MCF 10A (cell line): ENCODE data around the gene KCNJ6. TPM values are rescaled to one million over a fixed set of nuclear protein-coding genes. Genes with fewer than 3 reads are reported as not detected.

Source experiments
- BruUV-seq: library from RNA; stranded (reverse); fragments of 400-500 nt; replicated peaks from 2 replicates; lab custom pipeline; 2021; lab: Mats Ljungman, UMichigan
- CTCF ChIA-PET: fragments of 300-600 bp; sonication (Branson Sonifier 250); formaldehyde crosslinking; extraction: SDS; loops from one replicate; lab custom pipeline; 2021; ENCODE audit warnings: antibody characterized with exemption, inconsistent platforms; lab: Yijun Ruan, JAX
- POLR2A ChIA-PET: fragments of 300-600, 350-650 bp; sonication (Branson Sonifier 250); formaldehyde crosslinking; extraction: SDS; loops from one replicate; lab custom pipeline; 2020; ENCODE audit warnings: antibody characterized with exemption, inconsistent platforms; lab: Yijun Ruan, JAX
- DNase-seq: peaks from one replicate; pipeline ENCODE4 v3.0.0-alpha.2; 2018; ENCODE audit not compliant: unreplicated experiment
- H3K27ac Mint-ChIP-seq: one replicate; pipeline ENCODE4 v1.8.0; 2022; ENCODE audit warnings: mild to moderate bottlenecking, low read depth, mixed read lengths; ENCODE audit not compliant: unreplicated experiment
- H3K27me3 Mint-ChIP-seq: one replicate; pipeline ENCODE4 v1.8.0; 2022; ENCODE audit warnings: mixed read lengths; ENCODE audit not compliant: insufficient read depth, unreplicated experiment
- H3K36me3 Mint-ChIP-seq: one replicate; pipeline ENCODE4 v1.8.0; 2022; ENCODE audit warnings: mild to moderate bottlenecking, moderate library complexity, mixed read lengths; ENCODE audit not compliant: insufficient read depth, unreplicated experiment
- H3K4me1 Mint-ChIP-seq: one replicate; pipeline ENCODE4 v1.8.0; 2022; ENCODE audit warnings: mixed read lengths; ENCODE audit not compliant: insufficient read depth, unreplicated experiment
- H3K4me3 Mint-ChIP-seq: one replicate; pipeline ENCODE4 v1.8.0; 2022; ENCODE audit warnings: mild to moderate bottlenecking, moderate library complexity, mixed read lengths; ENCODE audit not compliant: unreplicated experiment
- H3K9me3 Mint-ChIP-seq: one replicate; pipeline ENCODE4 v1.8.0; 2022; ENCODE audit warnings: mixed read lengths; ENCODE audit not compliant: unreplicated experiment
- CTCF ChIP-seq: fragments of 200-600 bp; IDR thresholded peaks from one replicate; pipeline ENCODE4 v1.8.0; 2022; ENCODE audit warnings: antibody characterized with exemption, mild to moderate bottlenecking; ENCODE audit not compliant: unreplicated experiment
- intact Hi-C: fragments of 100-400 bp; cut with micrococcal nuclease; formaldehyde crosslinking; loops from 2 replicates; pipeline ENCODE4 v1.14.1; 2022
- total RNA-seq: library from RNA; stranded (reverse); gene quantifications from 2 replicates; pipeline ENCODE4 v1.2.3, GENCODE V29; 2022

The KCNJ6 gene
- total RNA-seq, 1 experiment from 2014 or later = 0.28 TPM

GRCh38 chr21:37744551-37744950 lies 171.7 kb downstream of the KCNJ6 start:
- Mint-ChIP-seq H3K27me3 (peaks cover 34% of the 10 kb centered on the region), H3K36me3 (no peaks in the 10 kb centered on the region), H3K4me3 (no peak overlapping the region), H3K9me3 (no peaks in the 10 kb centered on the region), H3K4me1 (peaks cover 6% of the 10 kb centered on the region), H3K27ac (no peak overlapping the region)
- POLR2A ChIA-PET = no interaction called here
- CTCF ChIA-PET = no interaction called here
- intact Hi-C loops = no loop called here
- no peak for TF ChIP-seq CTCF
- no peak for DNase-seq
- no TSS peak for BruUV-seq

- no TSS peak for BruUV-seq
Observed at GRCh38 chr21:37742532-37742931, 173.7 kb downstream of the KCNJ6 start.

GRCh38 chr21:37742115-37742514 lies 174.1 kb downstream of the KCNJ6 start:
- CTCF ChIA-PET = no interaction called here
- Mint-ChIP-seq H3K4me1 (peaks cover 6% of the 10 kb centered on the region), H3K27ac (no peak overlapping the region), H3K27me3 (peaks cover 41% of the 10 kb centered on the region), H3K4me3 (no peak overlapping the region), H3K9me3 (no peaks in the 10 kb centered on the region), H3K36me3 (no peaks in the 10 kb centered on the region)
- BruUV-seq = no TSS peak
- POLR2A ChIA-PET = no interaction called here
- no peak for TF ChIP-seq CTCF
- intact Hi-C loops = no loop called here
- no peak for DNase-seq

More at GRCh38 chr21:37742532-37742931, 173.7 kb downstream of the KCNJ6 start:
- H3K27me3 Mint-ChIP-seq = peaks cover 37% of the 10 kb centered on the region
- no peak overlapping the region for H3K4me3 Mint-ChIP-seq
- intact Hi-C loops = no loop called here
- no peak for DNase-seq
- ChIA-PET CTCF (no interaction called here), POLR2A (no interaction called here)
- no peak overlapping the region for H3K27ac Mint-ChIP-seq
- no peaks in the 10 kb centered on the region for H3K9me3 Mint-ChIP-seq
- no peaks in the 10 kb centered on the region for H3K36me3 Mint-ChIP-seq
- H3K4me1 Mint-ChIP-seq = peaks cover 6% of the 10 kb centered on the region
- no peak for TF ChIP-seq CTCF

GRCh38 chr21:37737996-37738395 lies 178.3 kb downstream of the KCNJ6 start:
- no peak for DNase-seq
- intact Hi-C loops = no loop called here
- TF ChIP-seq CTCF = no peak
- CTCF ChIA-PET = interaction anchor here (1.9 kb wide), 1 partner anchor 9 kb away, joined by 5 read pairs; no protein-coding TSS in a partner anchor
- Mint-ChIP-seq H3K27ac (no peak overlapping the region), H3K27me3 (peaks cover 76% of the 10 kb centered on the region), H3K4me3 (no peak overlapping the region), H3K9me3 (no peaks in the 10 kb centered on the region), H3K36me3 (no peaks in the 10 kb centered on the region), H3K4me1 (peaks cover 5% of the 10 kb centered on the region)
- POLR2A ChIA-PET = no interaction called here
- BruUV-seq = no TSS peak
